ENCODE data around the gene TMPRSS13.

TMPRSS13 gene

GRCh38 chr11:117859061-117859460, 70.1 kb downstream of the TMPRSS13 start:
- no peak for ATAC-seq
- Mint-ChIP-seq H3K36me3 (no peaks in the 10 kb centered on the region), H3K9me3 (no peaks in the 10 kb centered on the region), H3K27me3 (peaks cover 50% of the 10 kb centered on the region), H3K27ac (no peak overlapping the region), H3K4me3 (no peak overlapping the region), H3K4me1 (no peaks in the 10 kb centered on the region)

- Mint-ChIP-seq H3K27me3 (peaks cover 47% of the 10 kb centered on the region), H3K4me3 (no peak overlapping the region), H3K27ac (no peak overlapping the region), H3K36me3 (peaks cover under 1% of the 10 kb centered on the region), H3K4me1 (no peaks in the 10 kb centered on the region), H3K9me3 (no peaks in the 10 kb centered on the region)
- ATAC-seq, result no peak
Observed at GRCh38 chr11:117857734-117858414, 71.3 kb downstream of the TMPRSS13 start.

GRCh38 chr11:117855912-117856651, 73.1 kb downstream of the TMPRSS13 start:
- Mint-ChIP-seq H3K27ac (no peak overlapping the region), H3K9me3 (peaks cover 6% of the 10 kb centered on the region), H3K4me1 (no peaks in the 10 kb centered on the region), H3K27me3 (peaks cover 63% of the 10 kb centered on the region), H3K4me3 (no peak overlapping the region), H3K36me3 (peaks cover 7% of the 10 kb centered on the region)
- no peak for ATAC-seq

- H3K27me3 Mint-ChIP-seq, result peaks cover 55% of the 10 kb centered on the region
- no peak overlapping the region for H3K4me3 Mint-ChIP-seq
- ATAC-seq, result no peak
- H3K36me3 Mint-ChIP-seq, result peaks cover 7% of the 10 kb centered on the region
- peaks cover 6% of the 10 kb centered on the region for H3K9me3 Mint-ChIP-seq
- H3K4me1 Mint-ChIP-seq, result no peaks in the 10 kb centered on the region
- no peak overlapping the region for H3K27ac Mint-ChIP-seq
Observed at GRCh38 chr11:117855186-117855845, 73.9 kb downstream of the TMPRSS13 start.

- Mint-ChIP-seq H3K36me3 (peaks cover 7% of the 10 kb centered on the region), H3K9me3 (peaks cover 6% of the 10 kb centered on the region), H3K27me3 (peaks cover 43% of the 10 kb centered on the region), H3K4me3 (no peak overlapping the region), H3K4me1 (no peaks in the 10 kb centered on the region), H3K27ac (no peak overlapping the region)
- ATAC-seq, result no peak
Observed at GRCh38 chr11:117852309-117852708, 76.9 kb downstream of the TMPRSS13 start.

GRCh38 chr11:117851852-117852251, 77.3 kb downstream of the TMPRSS13 start:
- Mint-ChIP-seq H3K4me3 (no peak overlapping the region), H3K27me3 (peaks cover 39% of the 10 kb centered on the region), H3K9me3 (peaks cover 6% of the 10 kb centered on the region), H3K27ac (no peak overlapping the region), H3K4me1 (no peaks in the 10 kb centered on the region), H3K36me3 (peaks cover 7% of the 10 kb centered on the region)
- ATAC-seq, result no peak

- Mint-ChIP-seq H3K9me3 (peaks cover 6% of the 10 kb centered on the region), H3K27ac (no peak overlapping the region), H3K4me1 (no peaks in the 10 kb centered on the region), H3K36me3 (peaks cover 7% of the 10 kb centered on the region), H3K4me3 (no peak overlapping the region), H3K27me3 (peaks cover 31% of the 10 kb centered on the region)
- ATAC-seq, result no peak
Observed at GRCh38 chr11:117851106-117851505, 78.1 kb downstream of the TMPRSS13 start.

Data from stimulated activated memory B cell treated with anti-CD40 and anti-IgM and Interleukin-4, amounts not matched to agents 10 μg/mL and 1 μg/mL and 100 μg/mL, for 72 hours (primary cell).